Mucosa of gallbladder (tissue), 1 donor: ENCODE data around the gene KRT16. TPM values are rescaled to one million over a fixed set of nuclear protein-coding genes. Genes with fewer than 3 reads are reported as not detected.
"Not testable (repeated sequence)": the region's sequence is repeated elsewhere in the genome, so short reads cannot be mapped to it uniquely, and the experiment has no call there.

Source experiments
- DNase-seq: peaks from one replicate; pipeline ENCODE4 v3.0.0-alpha.2; 2020; ENCODE audit warnings: low spot score
- total RNA-seq: library from RNA; stranded (reverse); gene quantifications from one replicate; pipeline ENCODE4 v1.2.1, GENCODE V29; 2021
- donor health status: DM: no; HTN: no; CAD: no.

The KRT16 gene
- total RNA-seq, 1 donor from 2014 or later = not detected

GRCh38 chr17:41583137-41584127, 29.1 kb downstream of the KRT16 start:
- DNase-seq = peak; percentile 68

- DNase-seq = not testable (repeated sequence)
Measured at GRCh38 chr17:41582061-41582968, 30.3 kb downstream of the KRT16 start.

GRCh38 chr17:41581366-41582060, 31.1 kb downstream of the KRT16 start:
- no peak for DNase-seq

- DNase-seq = no peak
Measured at GRCh38 chr17:41580687-41581365, 31.7 kb downstream of the KRT16 start.

GRCh38 chr17:41580244-41580575, 32.4 kb downstream of the KRT16 start:
- no peak for DNase-seq

GRCh38 chr17:41579484-41580243, 32.9 kb downstream of the KRT16 start:
- DNase-seq = peak; percentile 92

GRCh38 chr17:41578971-41579370, 33.6 kb downstream of the KRT16 start:
- no peak for DNase-seq

- DNase-seq = no peak
Measured at GRCh38 chr17:41578538-41578937, 34.0 kb downstream of the KRT16 start.

GRCh38 chr17:41576740-41577139, 35.8 kb downstream of the KRT16 start:
- DNase-seq = peak; percentile 49

GRCh38 chr17:41575336-41575735, 37.2 kb downstream of the KRT16 start:
- DNase-seq = no peak

GRCh38 chr17:41571561-41572434, 40.8 kb downstream of the KRT16 start, which contains the start of gene KRT9:
KRT9 (minus strand) TSS chr17:41572059; CDS start chr17:41571992, 67 bp downstream.
- no peak for DNase-seq

GRCh38 chr17:41567317-41567716, 45.2 kb downstream of the KRT16 start:
- DNase-seq = no peak

- no peak for DNase-seq
Measured at GRCh38 chr17:41565338-41565737, 47.2 kb downstream of the KRT16 start.

GRCh38 chr17:41563607-41564170, 48.9 kb downstream of the KRT16 start:
- DNase-seq = no peak

GRCh38 chr17:41561554-41561953, 51.0 kb downstream of the KRT16 start:
- DNase-seq = no peak
